ENCODE results near the gene AGK. TPM values are rescaled to one million over a fixed set of nuclear protein-coding genes. Genes with fewer than 3 reads are reported as not detected.

The AGK gene
- total and polyA plus RNA-seq, 2 of the 8 experiments (the other 6 are each of a cell fraction or from before 2014, with no cell fraction given): 25.8 to 34.0 TPM

DNA sequence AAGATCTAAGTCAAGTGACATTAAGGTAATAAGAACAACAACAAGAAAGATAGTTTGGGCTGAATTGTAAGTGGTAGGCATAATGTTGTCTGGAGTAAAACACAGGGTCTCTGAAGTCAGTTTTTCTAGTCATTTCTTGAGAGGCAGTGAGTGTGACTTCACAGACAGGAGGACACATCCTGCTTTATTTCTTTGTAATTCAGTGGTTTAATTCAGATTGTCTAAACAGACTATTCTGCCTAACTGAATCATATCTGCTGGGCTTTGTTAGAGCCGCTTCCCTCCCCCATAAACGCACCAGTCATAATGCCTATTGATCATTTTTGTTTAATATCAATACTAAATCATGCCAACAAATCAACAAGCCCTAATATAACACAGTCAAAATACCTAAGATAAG is 46.8 kb downstream of the AGK start:
- no peak overlapping the region for H3K4me2 ChIP-seq (ENCODE audit: insufficient read depth in 1 of 2, low read depth in 2 of 2, low read length in 2 of 2)
- no peak for FAIRE-seq
- H2AFZ ChIP-seq (ENCODE audit: low read length): no peak overlapping the region
- no peak overlapping the region for H3K9ac ChIP-seq (replicated peaks in 1 of 4; ENCODE audit: extremely low read depth in 1 of 4, low read depth in 3 of 4, low read length in 3 of 4)
- no peaks in the 10 kb centered on the region for H3K79me1 ChIP-seq (ENCODE audit: low read depth, low read length)
- H3K9me3 ChIP-seq (ENCODE audit: insufficient read depth in 2 of 2, low read depth in 1 of 2, low read length in 1 of 2): no peaks in the 10 kb centered on the region
- no peak overlapping the region for H2BK15ac ChIP-seq (ENCODE audit: low read length)
- ChIA-PET CTCF (ENCODE audit: partially characterized antibody) (no interaction called here), POLR2A (ENCODE audit: partially characterized antibody) (no interaction called here)
- no peak overlapping the region for H4K5ac ChIP-seq (ENCODE audit: insufficient read length, low read depth, low read length)
- H4K91ac ChIP-seq (replicated peaks; ENCODE audit: insufficient read length, low read length): no peak overlapping the region
- no peak overlapping the region for H3K23ac ChIP-seq (ENCODE audit: insufficient read length)
- no peaks in the 10 kb centered on the region for H3K23me2 ChIP-seq (ENCODE audit: low read depth, low read length)
- H3K18ac ChIP-seq (ENCODE audit: extremely low read depth, low read length): no peak overlapping the region
- no peak for DNase-seq (ENCODE audit: low read depth in 1 of 2, low spot score in 2 of 2)
- H3K4me1 ChIP-seq (replicated peaks in 1 of 4; ENCODE audit: control insufficient read depth in 3 of 4, insufficient read depth in 4 of 4, low read length in 3 of 4): peaks cover 0 to 3% (median 1%) of the 10 kb centered on the region in 4 experiments; a peak in 2 of 7 replicates
- no peak overlapping the region for H3K14ac ChIP-seq (ENCODE audit: insufficient read length)
- no peak overlapping the region for H3K4ac ChIP-seq (replicated peaks; ENCODE audit: insufficient read length, low read depth, low read length)
- no peak overlapping the region for H2BK120ac ChIP-seq (replicated peaks; ENCODE audit: low read depth, low read length)
- no peak overlapping the region for H3K4me3 ChIP-seq (ENCODE audit: extremely low read depth in 1 of 4, insufficient read depth in 2 of 4, low read depth in 3 of 4, low read length in 4 of 4)
- H3K56ac ChIP-seq (replicated peaks; ENCODE audit: insufficient read length, low read depth, low read length): no peak overlapping the region
- no peak overlapping the region for H2BK12ac ChIP-seq (ENCODE audit: low read depth, low read length)
- H3K36me3 ChIP-seq (ENCODE audit: control insufficient read depth in 2 of 4, insufficient read depth in 4 of 4, low read length in 3 of 4): peaks cover 0 to 18% (median 0%) of the 10 kb centered on the region in 4 experiments; a peak in 2 of 8 replicates
- no peak overlapping the region for H2BK20ac ChIP-seq (ENCODE audit: low read length)
- H2AK5ac ChIP-seq (ENCODE audit: low read depth, low read length): no peak overlapping the region
- no peak overlapping the region for H4K8ac ChIP-seq (ENCODE audit: extremely low read depth, insufficient read depth, low read length)
- H3K79me2 ChIP-seq (ENCODE audit: control insufficient read depth in 1 of 2, insufficient read depth in 2 of 2, low read length in 2 of 2): no peaks in the 10 kb centered on the region
- no peak overlapping the region for H3K27ac ChIP-seq (ENCODE audit: low read depth, low read length)
- no peaks in the 10 kb centered on the region for H4K20me1 ChIP-seq (replicated peaks in 1 of 2; ENCODE audit: control insufficient read depth in 1 of 2, insufficient read depth in 2 of 2, low read length in 2 of 2)
- no peak overlapping the region for H2BK5ac ChIP-seq (ENCODE audit: low read depth, low read length)
- no peaks in the 10 kb centered on the region for H3K27me3 ChIP-seq (replicated peaks in 1 of 4; ENCODE audit: control insufficient read depth in 3 of 4, extremely low read depth in 1 of 4, insufficient read depth in 3 of 4, low read length in 3 of 4)
- 92% methylated on average over 2 of the region's 2 CpGs; no CpG with 5 or more reads in 1 of the 2 experiments for WGBS, 2 experiments (ENCODE audit: extremely low coverage in 1 of 2, insufficient coverage in 1 of 2, insufficient read length in 1 of 2, insufficient replicate concordance in 2 of 2, low coverage in 1 of 2, low lambda C conversion rate in 2 of 2, missing lambda C conversion rate in 1 of 2)
- TF ChIP-seq NANOG (IDR thresholded peaks at IDR 0.05; ENCODE audit: insufficient read depth, low read depth, low read length, poor library complexity, severe bottlenecking) (no peak), GABPA (IDR thresholded peaks at IDR 0.05; ENCODE audit: borderline replicate concordance, insufficient read depth, low read length) (no peak), JUN (IDR thresholded peaks at IDR 0.05; ENCODE audit: low read depth, low read length) (no peak), ZNF274 (IDR thresholded peaks at IDR 0.05; ENCODE audit: borderline replicate concordance, extremely low read depth, low read length) (no peak), KDM1A (IDR thresholded peaks at IDR 0.05; ENCODE audit: borderline replicate concordance, low read length) (no peak), KDM5A (IDR thresholded peaks at IDR 0.05; ENCODE audit: low read length) (no peak), SAP30 (IDR thresholded peaks at IDR 0.05; ENCODE audit: insufficient read depth, insufficient replicate concordance, low read length) (no peak), SP1 (IDR thresholded peaks at IDR 0.05; ENCODE audit: low read depth, low read length) (no peak), TAF1 (IDR thresholded peaks at IDR 0.05; ENCODE audit: low read depth, low read length) (no peak), CHD1 (IDR thresholded peaks at IDR 0.05; ENCODE audit: low read depth, low read length) (no peak)
- TF ChIP-seq, protein P1, sequence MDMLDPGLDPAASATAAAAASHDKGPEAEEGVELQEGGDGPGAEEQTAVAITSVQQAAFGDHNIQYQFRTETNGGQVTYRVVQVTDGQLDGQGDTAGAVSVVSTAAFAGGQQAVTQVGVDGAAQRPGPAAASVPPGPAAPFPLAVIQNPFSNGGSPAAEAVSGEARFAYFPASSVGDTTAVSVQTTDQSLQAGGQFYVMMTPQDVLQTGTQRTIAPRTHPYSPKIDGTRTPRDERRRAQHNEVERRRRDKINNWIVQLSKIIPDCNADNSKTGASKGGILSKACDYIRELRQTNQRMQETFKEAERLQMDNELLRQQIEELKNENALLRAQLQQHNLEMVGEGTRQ (IDR thresholded peaks at IDR 0.05; ENCODE audit: low read length): no peak
- TF ChIP-seq, protein P2, sequence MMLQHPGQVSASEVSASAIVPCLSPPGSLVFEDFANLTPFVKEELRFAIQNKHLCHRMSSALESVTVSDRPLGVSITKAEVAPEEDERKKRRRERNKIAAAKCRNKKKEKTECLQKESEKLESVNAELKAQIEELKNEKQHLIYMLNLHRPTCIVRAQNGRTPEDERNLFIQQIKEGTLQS (IDR thresholded peaks at IDR 0.05; ENCODE audit: insufficient read depth, low read depth, low read length): no peak
- TF ChIP-seq, protein P3, sequence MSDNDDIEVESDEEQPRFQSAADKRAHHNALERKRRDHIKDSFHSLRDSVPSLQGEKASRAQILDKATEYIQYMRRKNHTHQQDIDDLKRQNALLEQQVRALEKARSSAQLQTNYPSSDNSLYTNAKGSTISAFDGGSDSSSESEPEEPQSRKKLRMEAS (IDR thresholded peaks at IDR 0.05): no peak
